Measurements from ENCODE around the gene FDX2.

FDX2 gene

DNA sequence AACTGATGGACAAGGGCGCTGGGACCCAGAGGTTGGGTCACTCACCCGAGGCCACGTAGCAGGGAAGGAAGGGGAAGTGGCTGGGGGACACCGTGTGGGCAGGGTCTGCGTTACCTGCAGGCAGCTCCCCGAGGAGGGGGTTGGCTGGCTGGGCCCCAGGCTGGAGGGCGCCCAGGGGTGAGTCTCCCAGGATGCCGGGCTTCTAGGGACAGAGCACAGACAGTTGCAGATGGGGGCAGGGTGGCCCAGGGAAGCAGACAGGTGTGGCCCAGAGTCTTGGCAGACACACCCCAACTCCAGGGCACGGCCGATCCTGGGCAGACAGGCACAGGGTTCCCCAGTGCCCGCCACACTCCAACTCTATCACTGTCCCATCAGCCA is 5.6 kb upstream of the FDX2 start:
- Histone ChIP-seq H4K91ac (ENCODE audit: low read length) (no peak overlapping the region), H2BK12ac (ENCODE audit: low read length in 2 of 2) (no peak overlapping the region), H2BK120ac (ENCODE audit: low read depth, low read length) (no peak overlapping the region), H3K14ac (ENCODE audit: low read length in 2 of 2) (no peak overlapping the region), H2AFZ (ENCODE audit: low read depth, low read length) (no peak overlapping the region), H3K4me2 (ENCODE audit: low read length, poor library complexity, severe bottlenecking) (no peak overlapping the region), H3K9me3 (ENCODE audit: control insufficient read depth, low read length) (no peaks in the 10 kb centered on the region), H3K4me3 (ENCODE audit: insufficient read depth in 1 of 2, low read depth in 1 of 2, low read length in 2 of 2) (no peak overlapping the region), H3K79me1 (replicated peaks; ENCODE audit: low read length, poor library complexity, severe bottlenecking) (peaks cover 47% of the 10 kb centered on the region), H3K9ac (ENCODE audit: low read length) (no peak overlapping the region), H4K8ac (ENCODE audit: low read length) (no peak overlapping the region), H2BK5ac (ENCODE audit: low read depth, low read length, poor library complexity, severe bottlenecking) (no peak overlapping the region), H3K27ac (ENCODE audit: low read length, poor library complexity, severe bottlenecking) (no peak overlapping the region), H3K23ac (ENCODE audit: low read length in 2 of 2) (no peak overlapping the region), H2BK15ac (ENCODE audit: low read depth, poor library complexity, severe bottlenecking) (no peak overlapping the region), H3K27me3 (ENCODE audit: control insufficient read depth in 1 of 2, insufficient read depth in 1 of 2, low read length in 2 of 2) (no peaks in the 10 kb centered on the region), H3K4ac (ENCODE audit: low read depth in 1 of 2, low read length in 2 of 2) (no peak overlapping the region), H2AK5ac (ENCODE audit: low read length, severe bottlenecking) (no peak overlapping the region), H3K36me3 (ENCODE audit: control insufficient read depth in 1 of 2, insufficient read depth in 2 of 2, low read depth in 1 of 2, low read length in 2 of 2) (peaks cover 80 to 96% of the 10 kb centered on the region in 2 experiments), H3K4me1 (ENCODE audit: control insufficient read depth, insufficient read depth, low read depth, low read length) (peaks cover 3% of the 10 kb centered on the region), H3K18ac (ENCODE audit: low read depth in 1 of 2, low read length in 2 of 2) (no peak overlapping the region)
- WGBS = 93% methylated on average over 11 of the region's 11 CpGs
- no peak for DNase-seq

DNA sequence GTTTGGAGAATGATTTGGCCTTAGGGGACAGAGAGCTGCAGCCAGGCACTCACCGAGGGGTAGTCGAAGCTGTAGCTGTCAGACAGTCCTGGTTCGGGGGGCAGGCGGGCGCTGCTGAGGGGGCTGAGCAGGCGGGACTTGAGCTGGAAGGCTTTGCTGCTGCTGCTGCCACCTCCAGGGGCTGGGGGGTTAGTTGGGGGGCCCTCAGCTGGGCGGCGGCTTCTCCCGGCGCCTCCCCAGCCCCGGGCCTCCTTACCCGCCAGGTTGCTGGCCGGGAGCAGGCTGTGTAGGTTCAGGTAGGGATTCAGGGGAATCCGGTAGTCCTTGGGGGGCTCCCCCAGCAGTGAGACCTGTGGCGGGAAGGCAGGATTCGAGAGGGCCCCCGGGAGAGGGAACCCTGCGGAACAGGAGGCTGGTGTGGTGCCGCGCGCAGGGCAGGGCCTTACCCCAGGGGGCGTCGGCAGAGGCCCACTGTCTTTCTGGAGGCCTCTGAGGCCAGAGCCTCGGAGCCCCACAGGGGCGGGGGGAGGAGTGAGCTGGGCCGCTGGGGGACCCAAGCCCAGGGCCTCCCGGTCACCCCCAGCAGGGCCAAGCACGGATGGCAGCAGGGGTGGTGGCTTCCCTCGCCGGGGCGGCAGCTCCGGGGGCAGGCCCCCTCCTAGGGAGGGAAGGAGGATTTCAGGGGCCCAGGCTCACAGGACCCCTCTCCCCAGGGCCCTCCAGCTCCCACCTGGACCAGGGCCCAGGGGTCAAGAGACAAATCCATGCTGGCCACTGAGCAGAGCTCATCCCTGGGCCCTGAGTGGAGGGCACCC is 5.0 kb upstream of the FDX2 start:
- Histone ChIP-seq H2BK15ac (ENCODE audit: low read depth, poor library complexity, severe bottlenecking) (no peak overlapping the region), H4K91ac (ENCODE audit: low read length) (no peak overlapping the region), H2AFZ (ENCODE audit: low read depth, low read length) (no peak overlapping the region), H2BK120ac (ENCODE audit: low read depth, low read length) (no peak overlapping the region), H3K18ac (ENCODE audit: low read depth in 1 of 2, low read length in 2 of 2) (no peak overlapping the region), H3K23ac (ENCODE audit: low read length in 2 of 2) (no peak overlapping the region), H3K4me3 (ENCODE audit: insufficient read depth in 1 of 2, low read depth in 1 of 2, low read length in 2 of 2) (no peak overlapping the region), H2BK5ac (ENCODE audit: low read depth, low read length, poor library complexity, severe bottlenecking) (no peak overlapping the region), H3K27me3 (ENCODE audit: control insufficient read depth in 1 of 2, insufficient read depth in 1 of 2, low read length in 2 of 2) (no peaks in the 10 kb centered on the region), H2AK5ac (ENCODE audit: low read length, severe bottlenecking) (no peak overlapping the region), H3K4me1 (ENCODE audit: control insufficient read depth, insufficient read depth, low read depth, low read length) (peaks cover 8% of the 10 kb centered on the region), H2BK12ac (ENCODE audit: low read length in 2 of 2) (no peak overlapping the region), H3K4me2 (ENCODE audit: low read length, poor library complexity, severe bottlenecking) (no peak overlapping the region), H3K14ac (ENCODE audit: low read length in 2 of 2) (no peak overlapping the region), H3K79me1 (replicated peaks; ENCODE audit: low read length, poor library complexity, severe bottlenecking) (peaks cover 46% of the 10 kb centered on the region), H3K4ac (ENCODE audit: low read depth in 1 of 2, low read length in 2 of 2) (no peak overlapping the region), H3K9ac (ENCODE audit: low read length) (no peak overlapping the region), H3K27ac (ENCODE audit: low read length, poor library complexity, severe bottlenecking) (no peak overlapping the region), H3K36me3 (ENCODE audit: control insufficient read depth in 1 of 2, insufficient read depth in 2 of 2, low read depth in 1 of 2, low read length in 2 of 2) (peaks cover 77 to 95% of the 10 kb centered on the region in 2 experiments), H4K8ac (ENCODE audit: low read length) (no peak overlapping the region), H3K9me3 (ENCODE audit: control insufficient read depth, low read length) (no peaks in the 10 kb centered on the region)
- 98% methylated on average over 25 of the region's 32 CpGs for WGBS
- DNase-seq = no peak

DNA sequence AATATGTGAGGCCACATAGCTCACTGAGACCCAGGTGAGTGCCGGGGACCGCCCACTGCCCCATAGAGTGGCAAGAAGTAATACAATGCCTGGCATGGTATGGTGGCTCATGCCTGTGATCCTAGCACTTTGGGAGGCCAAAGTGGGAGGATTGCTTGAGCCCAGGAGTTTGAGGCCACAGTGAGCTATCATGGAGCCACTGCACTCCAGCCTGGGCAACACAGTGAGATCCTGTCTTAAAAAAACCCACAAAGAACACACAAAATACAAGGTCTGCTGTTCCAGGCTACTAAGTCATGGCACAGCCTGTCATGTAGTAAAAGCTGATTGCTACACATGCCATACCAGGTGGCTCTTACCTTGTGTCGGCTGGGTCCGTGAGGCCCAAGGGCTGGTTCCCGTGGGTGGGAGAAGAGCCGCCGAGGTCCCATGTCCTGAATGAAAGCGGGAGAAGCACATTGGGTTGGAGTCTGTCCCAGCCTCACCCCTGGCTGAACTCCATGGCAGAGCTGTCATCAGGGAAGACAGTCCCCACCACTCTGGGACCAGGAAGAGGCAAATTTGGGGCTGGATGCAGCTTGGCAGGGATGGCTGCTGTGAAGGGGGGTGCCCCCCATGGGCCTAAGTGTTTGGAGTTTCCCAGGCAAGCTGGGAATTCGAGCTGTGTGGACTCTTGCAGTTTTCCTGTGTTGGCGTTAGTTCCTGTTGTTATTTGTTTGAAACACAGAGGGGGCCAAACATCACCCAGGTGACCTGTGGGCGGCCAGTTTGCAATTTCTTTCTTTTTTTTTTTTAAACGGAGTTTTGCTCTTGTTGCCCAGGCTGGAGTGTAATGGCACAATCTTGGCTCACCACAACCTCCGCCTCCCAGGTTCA is 3.2 kb upstream of the FDX2 start:
- no peak overlapping the region for H3K23ac ChIP-seq (ENCODE audit: low read length in 2 of 2)
- no peak overlapping the region for H3K18ac ChIP-seq (ENCODE audit: low read depth in 1 of 2, low read length in 2 of 2)
- H2BK12ac ChIP-seq (ENCODE audit: low read length in 2 of 2) = no peak overlapping the region
- no peak overlapping the region for H3K4me2 ChIP-seq (ENCODE audit: low read length, poor library complexity, severe bottlenecking)
- H3K9ac ChIP-seq (ENCODE audit: low read length) = no peak overlapping the region
- H4K91ac ChIP-seq (ENCODE audit: low read length) = peak overlapping the region; percentile 7
- H3K4me3 ChIP-seq (ENCODE audit: insufficient read depth in 1 of 2, low read depth in 1 of 2, low read length in 2 of 2) = no peak overlapping the region
- H3K27me3 ChIP-seq (ENCODE audit: control insufficient read depth in 1 of 2, insufficient read depth in 1 of 2, low read length in 2 of 2) = no peaks in the 10 kb centered on the region
- H3K27ac ChIP-seq (ENCODE audit: low read length, poor library complexity, severe bottlenecking) = no peak overlapping the region
- H2BK120ac ChIP-seq (ENCODE audit: low read depth, low read length) = no peak overlapping the region
- H3K14ac ChIP-seq (ENCODE audit: low read length in 2 of 2) = no peak overlapping the region
- H4K8ac ChIP-seq (ENCODE audit: low read length) = no peak overlapping the region
- H2AFZ ChIP-seq (ENCODE audit: low read depth, low read length) = no peak overlapping the region
- WGBS = 96% methylated on average over 12 of the region's 13 CpGs
- no peak overlapping the region for H2AK5ac ChIP-seq (ENCODE audit: low read length, severe bottlenecking)
- DNase-seq = no peak
- H2BK5ac ChIP-seq (ENCODE audit: low read depth, low read length, poor library complexity, severe bottlenecking) = no peak overlapping the region
- peaks cover 14% of the 10 kb centered on the region for H3K4me1 ChIP-seq (ENCODE audit: control insufficient read depth, insufficient read depth, low read depth, low read length)
- H3K9me3 ChIP-seq (ENCODE audit: control insufficient read depth, low read length) = no peaks in the 10 kb centered on the region
- peaks cover 61 to 80% of the 10 kb centered on the region in 2 experiments for H3K36me3 ChIP-seq (ENCODE audit: control insufficient read depth in 1 of 2, insufficient read depth in 2 of 2, low read depth in 1 of 2, low read length in 2 of 2)
- no peak overlapping the region for H2BK15ac ChIP-seq (ENCODE audit: low read depth, poor library complexity, severe bottlenecking)
- H3K79me1 ChIP-seq (replicated peaks; ENCODE audit: low read length, poor library complexity, severe bottlenecking) = peaks cover 48% of the 10 kb centered on the region
- no peak overlapping the region for H3K4ac ChIP-seq (ENCODE audit: low read depth in 1 of 2, low read length in 2 of 2)

DNA sequence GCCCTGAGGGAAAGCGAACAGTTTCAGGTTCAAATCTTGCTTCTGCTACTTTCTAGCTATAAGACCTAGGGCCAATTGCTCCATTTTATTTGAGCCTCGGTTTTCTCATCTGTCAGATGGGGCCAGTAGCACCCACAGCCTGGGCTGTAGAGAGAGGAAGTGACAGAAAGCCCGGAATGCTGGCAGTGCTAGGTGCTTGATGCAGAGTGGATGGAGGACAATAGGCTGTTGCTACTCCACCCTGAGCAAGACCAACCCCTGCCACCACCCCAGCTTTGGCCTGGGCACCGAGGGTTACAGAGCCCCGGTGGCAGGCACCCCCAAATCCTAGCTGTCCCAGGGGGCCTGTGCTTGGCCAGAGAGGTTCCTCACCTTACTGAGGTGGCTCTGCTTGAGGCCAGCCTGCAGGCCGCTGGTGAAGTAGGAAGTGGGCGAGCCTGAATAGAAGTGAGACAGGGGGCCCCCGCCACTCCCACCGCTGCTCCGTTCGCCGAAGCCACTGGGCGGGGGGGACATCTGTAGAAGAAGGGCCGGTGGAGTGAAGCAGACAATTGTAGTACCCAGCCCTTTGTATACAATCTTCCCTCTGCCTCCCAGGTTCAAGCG is 2.1 kb upstream of the FDX2 start:
- peaks cover 14% of the 10 kb centered on the region for H3K4me1 ChIP-seq (ENCODE audit: control insufficient read depth, insufficient read depth, low read depth, low read length)
- H3K9ac ChIP-seq (ENCODE audit: low read length) = no peak overlapping the region
- H3K4ac ChIP-seq (ENCODE audit: low read depth in 1 of 2, low read length in 2 of 2) = no peak overlapping the region
- no peak overlapping the region for H2AFZ ChIP-seq (ENCODE audit: low read depth, low read length)
- H3K27me3 ChIP-seq (ENCODE audit: control insufficient read depth in 1 of 2, insufficient read depth in 1 of 2, low read length in 2 of 2) = no peaks in the 10 kb centered on the region
- no peak for DNase-seq
- H2BK5ac ChIP-seq (ENCODE audit: low read depth, low read length, poor library complexity, severe bottlenecking) = no peak overlapping the region
- no peak overlapping the region for H2BK120ac ChIP-seq (ENCODE audit: low read depth, low read length)
- no peak overlapping the region for H2AK5ac ChIP-seq (ENCODE audit: low read length, severe bottlenecking)
- no peak overlapping the region for H3K18ac ChIP-seq (ENCODE audit: low read depth in 1 of 2, low read length in 2 of 2)
- no peak overlapping the region for H2BK12ac ChIP-seq (ENCODE audit: low read length in 2 of 2)
- H3K79me1 ChIP-seq (replicated peaks; ENCODE audit: low read length, poor library complexity, severe bottlenecking) = peaks cover 43% of the 10 kb centered on the region
- H4K91ac ChIP-seq (ENCODE audit: low read length) = no peak overlapping the region
- H2BK15ac ChIP-seq (ENCODE audit: low read depth, poor library complexity, severe bottlenecking) = no peak overlapping the region
- H3K4me3 ChIP-seq (ENCODE audit: insufficient read depth in 1 of 2, low read depth in 1 of 2, low read length in 2 of 2) = no peak overlapping the region
- H3K36me3 ChIP-seq (ENCODE audit: control insufficient read depth in 1 of 2, insufficient read depth in 2 of 2, low read depth in 1 of 2, low read length in 2 of 2) = peaks cover 56 to 69% of the 10 kb centered on the region in 2 experiments
- H4K8ac ChIP-seq (ENCODE audit: low read length) = no peak overlapping the region
- H3K14ac ChIP-seq (ENCODE audit: low read length in 2 of 2) = no peak overlapping the region
- 98% methylated on average over 10 of the region's 15 CpGs for WGBS
- H3K23ac ChIP-seq (ENCODE audit: low read length in 2 of 2) = no peak overlapping the region
- no peak overlapping the region for H3K4me2 ChIP-seq (ENCODE audit: low read length, poor library complexity, severe bottlenecking)
- H3K9me3 ChIP-seq (ENCODE audit: control insufficient read depth, low read length) = no peaks in the 10 kb centered on the region
- H3K27ac ChIP-seq (ENCODE audit: low read length, poor library complexity, severe bottlenecking) = no peak overlapping the region

Data from mesenchymal stem cell (in vitro differentiated cells and primary cell).